Left cardiac atrium (tissue), 4 donors: ENCODE data around the gene PRMT7. TPM values are rescaled to one million over a fixed set of nuclear protein-coding genes. Genes with fewer than 3 reads are reported as not detected.
A peak's percentile ranks its signal among the peaks of the same experiment; 100 is the strongest.

Experiments used
- ATAC-seq, 2 donors: fragments of 200-7000 bp; cut with Tn5 transposase; one replicate each; pipeline ENCODE4 v1.9.1; 2020; ENCODE audit warnings: mild to moderate bottlenecking in 2 of 2, moderate library complexity in 2 of 2
- DNase-seq: peaks from one replicate; pipeline ENCODE4 v3.0.0-alpha.2; 2020
- intact Hi-C, 2 donors: fragments of 100-400 bp; cut with DNase I; formaldehyde crosslinking; loops; one replicate each; pipeline versions ENCODE4 v1.14.1 to v1.15.1; 2022 to 2023
- total RNA-seq, 2 donors: library from RNA; stranded (reverse); fragmentation: NEBNext Ultra II Directional; extraction: Animal tissue kit (Norgen Biotek cat#: 25700); gene quantifications; one replicate each; pipeline ENCODE4 v1.2.1, GENCODE V29; 2021
- donor health status: DM: no; HTN: yes; CAD: no.
- donor health status: DM: no; HTN: yes; CAD: no; lungs with severe emphysema.
- donor health status: DM: yes; HTN: yes; CAD: no.
- donor health status: Dilated cardiomyopathy.

The PRMT7 gene
- total RNA-seq, 2 donors from 2014 or later: 24.3 to 24.9 TPM

- intact Hi-C loops: no loop called here
- no peak for ATAC-seq
- DNase-seq: no peak
Observed at GRCh38 chr16:68369168-68369567, 58.3 kb downstream of the PRMT7 start.

GRCh38 chr16:68369697-68370580, 59.1 kb downstream of the PRMT7 start:
- intact Hi-C loops: no loop called here
- DNase-seq (no peak), ATAC-seq (no peak)

GRCh38 chr16:68370581-68371275, 59.9 kb downstream of the PRMT7 start:
- intact Hi-C loops: no loop called here
- ATAC-seq (no peak), DNase-seq (no peak)

GRCh38 chr16:68371276-68371651, 60.4 kb downstream of the PRMT7 start:
- DNase-seq: no peak
- intact Hi-C loops: no loop called here
- ATAC-seq: no peak

- ATAC-seq: no peak
- intact Hi-C loops: no loop called here
- DNase-seq: no peak
Observed at GRCh38 chr16:68371706-68372380, 61.0 kb downstream of the PRMT7 start.

GRCh38 chr16:68372381-68372720, 61.5 kb downstream of the PRMT7 start:
- intact Hi-C loops: no loop called here
- DNase-seq: no peak
- no peak for ATAC-seq

- ATAC-seq: no peak
- no peak for DNase-seq
- intact Hi-C loops: no loop called here
Observed at GRCh38 chr16:68372806-68373205, 62.0 kb downstream of the PRMT7 start.

- DNase-seq: no peak
- intact Hi-C loops: no loop called here
- ATAC-seq: no peak
Observed at GRCh38 chr16:68373528-68374245, 62.9 kb downstream of the PRMT7 start.

- intact Hi-C loops: no loop called here
- DNase-seq (no peak), ATAC-seq (no peak)
Observed at GRCh38 chr16:68374246-68374805, 63.5 kb downstream of the PRMT7 start.

- no peak for ATAC-seq
- intact Hi-C loops: no loop called here
- DNase-seq: no peak
Observed at GRCh38 chr16:68374961-68375660, 64.3 kb downstream of the PRMT7 start.

GRCh38 chr16:68375801-68376536, 65.2 kb downstream of the PRMT7 start:
- no peak for DNase-seq

GRCh38 chr16:68376590-68376989, 65.8 kb downstream of the PRMT7 start:
- ATAC-seq: no peak
- intact Hi-C loops: no loop called here
- no peak for DNase-seq

More at GRCh38 chr16:68375801-68376536, 65.2 kb downstream of the PRMT7 start:
- no peak for ATAC-seq
- intact Hi-C loops: no loop called here

- intact Hi-C loops: no loop called here
- ATAC-seq: no peak
- no peak for DNase-seq
Observed at GRCh38 chr16:68377221-68377620, 66.4 kb downstream of the PRMT7 start.

GRCh38 chr16:68377667-68378393, 67.0 kb downstream of the PRMT7 start:
- DNase-seq (no peak), ATAC-seq (peak in 1 of 2 donors; percentile 46)
- intact Hi-C loops: no loop called here

- ATAC-seq (no peak), DNase-seq (no peak)
- intact Hi-C loops: no loop called here
Observed at GRCh38 chr16:68378436-68379415, 67.9 kb downstream of the PRMT7 start.
